Retinal pigment epithelial cell (primary cell): Measurements from ENCODE around the gene ELP5.

Experiments used
- DNase-seq: peaks from one replicate; pipeline ENCODE4 v3.0.0-alpha.2; 2010; ENCODE audit warnings: low read depth
- H3K4me3 ChIP-seq: 2 replicates; pipeline ENCODE4 v1.5.1; 2011; ENCODE audit warnings: mild to moderate bottlenecking, low read length, control low read depth, moderate library complexity
- TF ChIP-seq, protein P1 (sequence below): conservative IDR thresholded peaks from 2 replicates; pipeline ENCODE4 v1.5.1; 2011; ENCODE audit warnings: low read depth, low read length, control low read depth, inconsistent platforms

ELP5 gene

DNA sequence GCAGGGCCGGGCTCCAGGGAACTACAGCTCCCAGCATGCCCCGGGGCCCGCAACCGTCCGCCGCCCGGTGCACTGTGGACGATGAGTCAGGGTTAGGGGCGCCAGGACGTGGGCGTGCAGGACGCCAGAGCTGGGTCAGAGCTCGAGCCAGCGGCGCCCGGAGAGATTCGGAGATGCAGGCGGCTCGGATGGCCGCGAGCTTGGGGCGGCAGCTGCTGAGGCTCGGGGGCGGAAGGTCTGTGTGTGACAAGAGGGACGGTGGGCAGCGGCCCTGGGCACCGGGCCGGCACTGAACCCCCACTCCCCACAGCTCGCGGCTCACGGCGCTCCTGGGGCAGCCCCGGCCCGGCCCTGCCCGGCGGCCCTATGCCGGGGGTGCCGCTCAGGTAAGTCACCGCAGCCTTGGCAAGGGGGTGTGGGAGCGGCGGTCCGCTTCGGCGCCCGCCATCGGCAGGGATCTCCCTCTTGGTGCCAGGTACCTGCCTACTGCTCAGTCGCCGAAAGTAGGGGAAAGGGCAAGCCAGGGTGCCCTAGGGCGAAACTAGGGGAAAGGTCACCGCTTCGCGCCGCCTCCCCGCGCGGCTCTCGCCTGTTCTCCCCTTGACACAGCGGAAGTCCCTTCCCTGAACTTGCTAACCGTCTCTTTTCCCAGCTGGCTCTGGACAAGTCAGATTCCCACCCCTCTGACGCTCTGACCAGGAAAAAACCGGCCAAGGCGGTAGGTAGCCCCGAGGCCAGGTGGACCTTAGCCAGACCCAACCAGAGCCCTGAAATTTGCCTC lies 32.0 kb upstream of the ELP5 start, which contains the start of the genes ACADVL and DLG4:
Gene ACADVL, plus strand, starts transcription at position 127 of the 781 bp plus-strand sequence. Its CDS starts 47 bp downstream, at position 174.
Gene DLG4, minus strand, starts transcription at position 25 of the 781 bp plus-strand sequence.
- peak within 1 kb of the TSS; percentile 83 for H3K4me3 ChIP-seq
- TF ChIP-seq, protein P1, sequence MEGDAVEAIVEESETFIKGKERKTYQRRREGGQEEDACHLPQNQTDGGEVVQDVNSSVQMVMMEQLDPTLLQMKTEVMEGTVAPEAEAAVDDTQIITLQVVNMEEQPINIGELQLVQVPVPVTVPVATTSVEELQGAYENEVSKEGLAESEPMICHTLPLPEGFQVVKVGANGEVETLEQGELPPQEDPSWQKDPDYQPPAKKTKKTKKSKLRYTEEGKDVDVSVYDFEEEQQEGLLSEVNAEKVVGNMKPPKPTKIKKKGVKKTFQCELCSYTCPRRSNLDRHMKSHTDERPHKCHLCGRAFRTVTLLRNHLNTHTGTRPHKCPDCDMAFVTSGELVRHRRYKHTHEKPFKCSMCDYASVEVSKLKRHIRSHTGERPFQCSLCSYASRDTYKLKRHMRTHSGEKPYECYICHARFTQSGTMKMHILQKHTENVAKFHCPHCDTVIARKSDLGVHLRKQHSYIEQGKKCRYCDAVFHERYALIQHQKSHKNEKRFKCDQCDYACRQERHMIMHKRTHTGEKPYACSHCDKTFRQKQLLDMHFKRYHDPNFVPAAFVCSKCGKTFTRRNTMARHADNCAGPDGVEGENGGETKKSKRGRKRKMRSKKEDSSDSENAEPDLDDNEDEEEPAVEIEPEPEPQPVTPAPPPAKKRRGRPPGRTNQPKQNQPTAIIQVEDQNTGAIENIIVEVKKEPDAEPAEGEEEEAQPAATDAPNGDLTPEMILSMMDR: no peak
- DNase-seq: no peak

- TF ChIP-seq, protein P1: peak; percentile 70
- no peak for DNase-seq
- H3K4me3 ChIP-seq: peak overlapping the region; percentile 83
These were observed 31.3 kb upstream of the ELP5 start for GRCh38 chr17:7220593-7221277.

DNA sequence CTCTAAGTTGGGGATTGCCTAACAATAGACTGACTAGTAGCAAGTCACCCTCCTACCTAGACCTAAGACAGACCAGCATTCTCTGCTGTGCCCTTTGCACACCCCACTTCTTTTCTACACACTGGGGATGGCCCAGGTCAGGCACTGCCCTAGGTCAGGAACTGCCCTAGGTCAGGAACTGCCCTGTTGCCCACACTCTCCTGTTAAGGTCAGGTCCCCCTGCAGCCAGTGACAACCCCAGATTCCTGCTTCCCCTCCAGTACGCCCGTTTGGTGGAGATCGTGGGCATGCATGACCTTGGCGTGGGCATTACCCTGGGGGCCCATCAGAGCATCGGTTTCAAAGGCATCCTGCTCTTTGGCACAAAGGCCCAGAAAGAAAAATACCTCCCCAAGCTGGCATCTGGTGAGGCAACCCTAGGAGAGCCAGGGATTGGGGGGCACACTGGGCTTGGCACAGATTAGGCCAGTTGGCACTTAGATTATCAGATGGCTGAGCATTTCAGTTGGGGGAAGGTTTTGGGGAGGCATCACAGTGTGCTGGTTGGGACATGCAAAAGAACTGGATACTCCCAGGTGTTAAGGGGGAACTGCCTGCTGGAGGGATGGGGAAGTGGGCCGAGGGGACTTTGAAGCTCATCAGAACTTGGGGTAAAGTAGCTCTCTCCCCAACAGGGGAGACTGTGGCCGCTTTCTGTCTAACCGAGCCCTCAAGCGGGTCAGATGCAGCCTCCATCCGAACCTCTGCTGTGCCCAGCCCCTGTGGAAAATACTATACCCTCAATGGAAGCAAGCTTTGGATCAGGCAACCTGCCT lies 30.5 kb upstream of the ELP5 start:
- TF ChIP-seq, protein P1: no peak
- no peak overlapping the region for H3K4me3 ChIP-seq
- no peak for DNase-seq

DNA sequence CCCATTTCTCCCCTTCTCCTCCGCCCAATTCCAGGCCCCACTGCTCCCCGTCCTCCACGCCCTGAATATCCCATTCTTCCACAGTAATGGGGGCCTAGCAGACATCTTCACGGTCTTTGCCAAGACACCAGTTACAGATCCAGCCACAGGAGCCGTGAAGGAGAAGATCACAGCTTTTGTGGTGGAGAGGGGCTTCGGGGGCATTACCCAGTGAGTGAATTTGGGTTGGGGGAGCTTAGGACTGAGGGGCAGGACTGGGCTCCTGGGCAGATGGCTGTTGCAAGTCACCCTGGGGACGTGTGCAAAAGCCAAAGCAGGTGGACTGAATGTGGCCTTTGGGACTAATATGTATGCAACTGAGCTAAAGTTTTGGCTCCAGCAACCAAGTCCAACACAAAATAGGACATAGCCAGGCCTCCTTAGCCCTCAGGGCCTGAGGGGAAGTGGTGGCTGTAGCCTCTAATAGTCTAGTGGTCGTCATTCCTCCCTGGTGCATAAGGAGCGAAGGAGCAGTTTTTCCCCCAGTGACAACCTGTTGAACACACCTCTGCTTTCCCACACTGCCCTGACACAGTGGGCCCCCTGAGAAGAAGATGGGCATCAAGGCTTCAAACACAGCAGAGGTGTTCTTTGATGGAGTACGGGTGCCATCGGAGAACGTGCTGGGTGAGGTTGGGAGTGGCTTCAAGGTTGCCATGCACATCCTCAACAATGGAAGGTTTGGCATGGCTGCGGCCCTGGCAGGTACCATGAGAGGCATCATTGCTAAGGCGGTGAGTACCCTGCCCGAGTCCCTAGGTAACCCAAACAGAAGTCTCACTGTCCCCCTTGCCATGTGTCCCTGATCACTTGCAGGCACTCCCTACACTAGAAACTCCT lies 29.7 kb upstream of the ELP5 start:
- no peak for DNase-seq
- H3K4me3 ChIP-seq: no peak overlapping the region
- TF ChIP-seq, protein P1: no peak

- TF ChIP-seq, protein P1: no peak
These were observed 29.1 kb upstream of the ELP5 start for GRCh38 chr17:7222972-7223292.

DNA sequence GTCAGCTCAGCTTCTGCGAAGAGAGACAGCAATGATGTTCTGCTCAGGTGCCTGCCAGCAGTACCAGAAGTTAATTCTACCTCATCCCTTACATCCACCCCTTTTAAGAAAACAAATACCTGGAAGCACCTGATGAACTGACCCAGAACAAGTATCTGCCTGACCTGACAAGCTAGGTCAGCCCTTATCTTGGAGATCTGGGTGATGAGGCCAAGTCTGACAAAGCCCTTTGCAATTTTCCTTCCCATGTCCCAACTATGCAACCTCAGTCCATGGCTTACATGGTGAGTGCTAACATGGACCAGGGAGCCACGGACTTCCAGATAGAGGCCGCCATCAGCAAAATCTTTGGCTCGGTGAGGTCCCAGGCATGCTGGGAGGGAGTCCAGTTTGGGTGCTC lies 28.6 kb upstream of the ELP5 start:
- H3K4me3 ChIP-seq: no peak overlapping the region
- no peak for DNase-seq
- TF ChIP-seq, protein P1: no peak

More at GRCh38 chr17:7222972-7223292, 29.1 kb upstream of the ELP5 start:
- no peak for DNase-seq
- no peak overlapping the region for H3K4me3 ChIP-seq
